GM12875 (cell line): ENCODE data around the gene TSPAN4.

Source experiments
- H3K4me3 ChIP-seq: one replicate; pipeline ENCODE4 v1.5.1; 2011; ENCODE audit warnings: low read depth, low read length, control low read depth
- TF ChIP-seq, protein P1 (sequence below): IDR thresholded peaks from 2 replicates; pipeline ENCODE4 v1.5.1; 2011; ENCODE audit warnings: low read depth, mild to moderate bottlenecking, control low read depth, inconsistent platforms, low read length, moderate library complexity, borderline replicate concordance; ENCODE audit not compliant: insufficient read depth

TSPAN4 gene

GRCh38 chr11:889257-889656 is 46.6 kb downstream of the TSPAN4 start:
- TF ChIP-seq, protein P1, sequence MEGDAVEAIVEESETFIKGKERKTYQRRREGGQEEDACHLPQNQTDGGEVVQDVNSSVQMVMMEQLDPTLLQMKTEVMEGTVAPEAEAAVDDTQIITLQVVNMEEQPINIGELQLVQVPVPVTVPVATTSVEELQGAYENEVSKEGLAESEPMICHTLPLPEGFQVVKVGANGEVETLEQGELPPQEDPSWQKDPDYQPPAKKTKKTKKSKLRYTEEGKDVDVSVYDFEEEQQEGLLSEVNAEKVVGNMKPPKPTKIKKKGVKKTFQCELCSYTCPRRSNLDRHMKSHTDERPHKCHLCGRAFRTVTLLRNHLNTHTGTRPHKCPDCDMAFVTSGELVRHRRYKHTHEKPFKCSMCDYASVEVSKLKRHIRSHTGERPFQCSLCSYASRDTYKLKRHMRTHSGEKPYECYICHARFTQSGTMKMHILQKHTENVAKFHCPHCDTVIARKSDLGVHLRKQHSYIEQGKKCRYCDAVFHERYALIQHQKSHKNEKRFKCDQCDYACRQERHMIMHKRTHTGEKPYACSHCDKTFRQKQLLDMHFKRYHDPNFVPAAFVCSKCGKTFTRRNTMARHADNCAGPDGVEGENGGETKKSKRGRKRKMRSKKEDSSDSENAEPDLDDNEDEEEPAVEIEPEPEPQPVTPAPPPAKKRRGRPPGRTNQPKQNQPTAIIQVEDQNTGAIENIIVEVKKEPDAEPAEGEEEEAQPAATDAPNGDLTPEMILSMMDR, result no peak
- no peak overlapping the region for H3K4me3 ChIP-seq

- H3K4me3 ChIP-seq, result no peak overlapping the region
- TF ChIP-seq, protein P1, result no peak
Observed at GRCh38 chr11:889687-890475, 47.2 kb downstream of the TSPAN4 start.

GRCh38 chr11:890794-891540 is 48.3 kb downstream of the TSPAN4 start:
- TF ChIP-seq, protein P1, result no peak
- no peak overlapping the region for H3K4me3 ChIP-seq

DNA sequence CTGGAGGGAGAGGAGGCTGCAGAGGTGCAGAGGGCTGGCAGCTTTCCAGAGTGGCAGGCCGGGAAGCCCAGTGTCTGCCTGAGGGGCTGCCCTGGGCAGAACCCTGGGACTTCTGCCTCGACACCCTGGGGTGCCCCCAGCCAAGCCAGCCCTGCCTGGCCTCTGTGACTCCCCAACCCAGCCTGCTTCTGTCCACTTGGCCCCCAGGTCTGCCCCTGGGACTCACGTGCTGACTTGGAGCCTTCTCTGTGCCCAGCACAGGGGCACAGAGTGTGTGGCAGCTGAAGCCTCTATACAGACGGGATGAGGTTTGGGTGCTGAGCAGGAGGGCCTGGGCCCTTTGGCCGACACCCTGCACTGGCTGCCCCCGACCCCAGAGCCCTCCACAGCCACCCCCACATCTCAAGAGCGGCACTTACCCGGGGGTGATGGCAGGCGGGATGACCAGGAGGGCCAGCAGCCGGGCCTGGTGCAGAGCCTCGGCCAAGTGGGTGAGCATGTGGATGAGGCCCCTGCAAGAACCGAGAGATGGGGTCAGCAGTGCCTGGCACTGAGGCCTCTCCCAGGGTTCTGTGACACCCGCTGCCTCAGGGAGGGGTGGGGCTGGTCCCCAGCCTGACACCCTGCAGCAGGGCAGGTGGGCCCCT is 50.5 kb downstream of the TSPAN4 start:
- no peak overlapping the region for H3K4me3 ChIP-seq
- TF ChIP-seq, protein P1, result no peak

- TF ChIP-seq, protein P1, result no peak
Observed at GRCh38 chr11:894575-895201, 52.0 kb downstream of the TSPAN4 start.

DNA sequence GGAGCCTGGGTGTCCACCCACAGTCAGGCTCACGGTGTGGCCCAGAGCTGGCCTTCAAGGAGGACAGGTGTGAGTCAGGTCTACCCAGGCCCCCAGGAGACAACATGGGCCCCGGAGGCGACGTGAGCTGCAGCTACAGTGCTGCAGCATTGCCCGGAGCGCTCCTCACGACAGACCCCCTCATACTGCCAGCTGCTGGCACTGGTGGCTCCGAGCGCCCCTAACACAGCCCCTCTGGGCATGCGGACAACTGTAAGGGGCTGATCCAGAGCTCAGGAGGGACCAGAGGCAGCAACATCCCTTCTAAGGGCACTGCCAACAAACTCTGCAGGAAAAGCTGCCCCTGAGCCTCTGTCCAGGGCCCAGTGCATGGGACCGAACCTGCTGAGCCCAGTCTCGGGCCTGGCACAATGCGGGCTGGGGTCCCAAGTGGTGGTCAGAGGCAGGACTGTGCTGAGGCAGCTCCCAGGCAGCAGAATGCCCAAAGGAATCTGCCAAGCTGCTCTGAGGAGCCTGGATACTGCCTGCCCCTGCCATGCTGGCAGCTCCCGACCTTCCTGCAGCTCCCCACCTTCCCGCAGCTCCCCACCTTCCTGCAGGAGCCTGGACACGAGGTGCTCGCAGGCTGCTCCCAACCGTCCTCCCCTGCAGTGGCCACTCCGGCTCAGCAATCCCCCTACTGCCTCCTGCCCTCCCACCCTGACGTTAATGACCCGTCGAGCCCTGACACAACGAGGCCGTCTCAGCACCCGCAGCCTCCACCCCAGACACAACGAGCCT is 52.9 kb downstream of the TSPAN4 start:
- TF ChIP-seq, protein P1, result no peak
- H3K4me3 ChIP-seq, result no peak overlapping the region

More at GRCh38 chr11:894575-895201, 52.0 kb downstream of the TSPAN4 start:
- H3K4me3 ChIP-seq, result no peak overlapping the region
